Upper lobe of left lung (tissue), 4 donors: ENCODE data around the gene VPS8.

Experiments
- POLR2A ChIP-seq, 4 donors: fragments of 450-650 bp; IDR thresholded peaks; one replicate each; pipeline ENCODE4 v1.5.1; 2016 to 2017; ENCODE audit warnings: antibody characterized with exemption in 4 of 4, mild to moderate bottlenecking in 2 of 4
- POLR2AphosphoS5 ChIP-seq, 2 donors: sonication (generic); formaldehyde crosslinking; IDR thresholded peaks; one replicate each; pipeline ENCODE4 v1.5.1; 2017; ENCODE audit warnings: antibody characterized with exemption in 2 of 2
- TF ChIP-seq, protein P1 (sequence below), 6 experiments: fragments of 450-650 bp in 4 of 6; fragments of 200-600 bp in 2 of 6; sonication (generic) in 2 of 6; IDR thresholded peaks; one replicate each; pipeline ENCODE4 v1.5.1; 2016 to 2019; ENCODE audit warnings: antibody characterized with exemption in 6 of 6

GRCh38 chr3:185009650-185010049 lies 197.7 kb downstream of the VPS8 start:
- TF ChIP-seq POLR2A (IDR thresholded peaks at IDR 0.05): no peak
- TF ChIP-seq, protein P1, sequence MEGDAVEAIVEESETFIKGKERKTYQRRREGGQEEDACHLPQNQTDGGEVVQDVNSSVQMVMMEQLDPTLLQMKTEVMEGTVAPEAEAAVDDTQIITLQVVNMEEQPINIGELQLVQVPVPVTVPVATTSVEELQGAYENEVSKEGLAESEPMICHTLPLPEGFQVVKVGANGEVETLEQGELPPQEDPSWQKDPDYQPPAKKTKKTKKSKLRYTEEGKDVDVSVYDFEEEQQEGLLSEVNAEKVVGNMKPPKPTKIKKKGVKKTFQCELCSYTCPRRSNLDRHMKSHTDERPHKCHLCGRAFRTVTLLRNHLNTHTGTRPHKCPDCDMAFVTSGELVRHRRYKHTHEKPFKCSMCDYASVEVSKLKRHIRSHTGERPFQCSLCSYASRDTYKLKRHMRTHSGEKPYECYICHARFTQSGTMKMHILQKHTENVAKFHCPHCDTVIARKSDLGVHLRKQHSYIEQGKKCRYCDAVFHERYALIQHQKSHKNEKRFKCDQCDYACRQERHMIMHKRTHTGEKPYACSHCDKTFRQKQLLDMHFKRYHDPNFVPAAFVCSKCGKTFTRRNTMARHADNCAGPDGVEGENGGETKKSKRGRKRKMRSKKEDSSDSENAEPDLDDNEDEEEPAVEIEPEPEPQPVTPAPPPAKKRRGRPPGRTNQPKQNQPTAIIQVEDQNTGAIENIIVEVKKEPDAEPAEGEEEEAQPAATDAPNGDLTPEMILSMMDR (IDR thresholded peaks at IDR 0.05): no peak
- no peak for TF ChIP-seq POLR2AphosphoS5 (IDR thresholded peaks at IDR 0.05)
